ENCODE data around the gene MS4A10. TPM values are rescaled to one million over a fixed set of nuclear protein-coding genes. Genes with fewer than 3 reads are reported as not detected.

Gene MS4A10
- total RNA-seq, 1 experiment from 2014 or later, result not detected

GRCh38 chr11:60847281-60847680, 62.1 kb downstream of the MS4A10 start (continued):
- no peak for TF ChIP-seq MAX (IDR thresholded peaks at IDR 0.05)

- no peaks in the 10 kb centered on the region for H4K20me1 ChIP-seq (ENCODE audit: insufficient read depth)
- H3K36me3 ChIP-seq (ENCODE audit: control insufficient read depth in 1 of 2, insufficient read depth in 2 of 2, low read length in 2 of 2), result peaks cover 23 to 66% of the 10 kb centered on the region in 2 experiments
- no peak overlapping the region for H2AFZ ChIP-seq (ENCODE audit: low read depth, low read length, poor library complexity, severe bottlenecking)
- H3K9me3 ChIP-seq (ENCODE audit: control insufficient read depth in 1 of 2, insufficient read depth in 1 of 2, low read depth in 1 of 2, low read length in 2 of 2), result no peaks in the 10 kb centered on the region
- RAD21 ChIA-PET (ENCODE audit: low non-redundant PET in 1 of 2, low total read pairs in 2 of 2, uncharacterized antibody in 2 of 2, unreplicated experiment in 2 of 2), result no interaction called here
- peaks cover 10 to 16% of the 10 kb centered on the region in 2 experiments for H3K4me1 ChIP-seq (ENCODE audit: control insufficient read depth in 1 of 2, insufficient read depth in 2 of 2, low read length in 2 of 2)
- no peak overlapping the region for H3K9ac ChIP-seq (ENCODE audit: low read length)
- H3K79me2 ChIP-seq (ENCODE audit: insufficient read depth, low read length), result peaks cover 50% of the 10 kb centered on the region
- no peak for DNase-seq (ENCODE audit: low read depth, low spot score)
- no peaks in the 10 kb centered on the region for H3K9me2 ChIP-seq (ENCODE audit: insufficient read depth)
- no peak for TF ChIP-seq RAD21 (IDR thresholded peaks at IDR 0.05; ENCODE audit: low read depth)
- TF ChIP-seq REST (IDR thresholded peaks at IDR 0.05; ENCODE audit: low read depth), result no peak
- TF ChIP-seq CTCF (IDR thresholded peaks at IDR 0.05 in 2 of 3, conservative IDR thresholded peaks at IDR 0.05 in 1 of 3; ENCODE audit: borderline replicate concordance in 1 of 3, insufficient read depth in 1 of 3, low read depth in 2 of 3, low read length in 2 of 3), result no peak
- TF ChIP-seq ZFX (IDR thresholded peaks at IDR 0.05), result no peak
- no peak for TF ChIP-seq JUND (IDR thresholded peaks at IDR 0.05)
- TF ChIP-seq YY1 (IDR thresholded peaks at IDR 0.05; ENCODE audit: extremely low read depth, insufficient replicate concordance, low read depth, low read length), result no peak
- TF ChIP-seq ZBTB33 (IDR thresholded peaks at IDR 0.05; ENCODE audit: extremely low read depth, insufficient replicate concordance, low read length), result no peak
- TF ChIP-seq SIN3A (IDR thresholded peaks at IDR 0.05; ENCODE audit: low read depth), result no peak
- no peak for TF ChIP-seq SRF (IDR thresholded peaks at IDR 0.05; ENCODE audit: low read depth)
- no peak for TF ChIP-seq POLR2A (IDR thresholded peaks at IDR 0.05; ENCODE audit: borderline replicate concordance, extremely low read depth, insufficient read depth, insufficient read length)
- no peak for TF ChIP-seq TCF7L2 (IDR thresholded peaks at IDR 0.05; ENCODE audit: borderline replicate concordance, extremely low read depth, insufficient read depth, insufficient read length)
- no peak for TF ChIP-seq CBX3 (IDR thresholded peaks at IDR 0.05; ENCODE audit: low read depth)
- no peak for TF ChIP-seq FOSL1 (IDR thresholded peaks at IDR 0.05; ENCODE audit: low read depth)
- no peak for TF ChIP-seq ELF1 (IDR thresholded peaks at IDR 0.05; ENCODE audit: borderline replicate concordance, low read depth)
- TF ChIP-seq ATF3 (IDR thresholded peaks at IDR 0.05), result no peak
- TF ChIP-seq ZNF274 (IDR thresholded peaks at IDR 0.05; ENCODE audit: low read depth, low read length), result no peak
- TF ChIP-seq EGR1 (IDR thresholded peaks at IDR 0.05; ENCODE audit: low read depth), result no peak
- no peak for TF ChIP-seq POLR2AphosphoS5 (IDR thresholded peaks at IDR 0.05; ENCODE audit: low read depth, low read length)
- H3K27ac ChIP-seq (ENCODE audit: low read depth, low read length), result no peak overlapping the region
- POLR2A ChIA-PET, result no interaction called here
- intact Hi-C loops (cut with micrococcal nuclease), result no loop called here
- no peaks in the 10 kb centered on the region for H3K27me3 ChIP-seq (ENCODE audit: insufficient read depth, low read length)
- ATAC-seq, result no peak
- BruUV-seq (replicated peaks), result no TSS peak
- CTCF ChIA-PET, result no interaction called here
- H3K4me2 ChIP-seq (ENCODE audit: low read length), result no peak overlapping the region
- H3K4me3 ChIP-seq (replicated peaks in 1 of 2; ENCODE audit: low read depth in 1 of 2, low read length in 2 of 2), result no peak overlapping the region
These were observed 62.8 kb downstream of the MS4A10 start for GRCh38 chr11:60847896-60848295.

Measured in HCT116 (cell line).